Upper lobe of right lung (tissue), 1 donor: Measurements from ENCODE around the gene ZNF385D. TPM values are rescaled to one million over a fixed set of nuclear protein-coding genes. Genes with fewer than 3 reads are reported as not detected.

Source experiments
- ATAC-seq: fragments of 200-7000 bp; cut with Tn5 transposase; one replicate; pipeline ENCODE4 v1.9.1; 2020; ENCODE audit warnings: mild to moderate bottlenecking, moderate library complexity
- DNase-seq: peaks from one replicate; pipeline ENCODE4 v3.0.0-alpha.2; 2020
- H3K27ac ChIP-seq: fragments of 200-600 bp; one replicate; pipeline ENCODE4 v1.8.0; 2022
- H3K27me3 ChIP-seq: fragments of 200-600 bp; one replicate; pipeline ENCODE4 v1.8.0; 2022; ENCODE audit warnings: mild to moderate bottlenecking
- H3K36me3 ChIP-seq: fragments of 200-600 bp; one replicate; pipeline ENCODE4 v1.8.0; 2022
- H3K4me1 ChIP-seq: fragments of 200-600 bp; one replicate; pipeline ENCODE4 v1.8.0; 2022
- H3K4me3 ChIP-seq: fragments of 200-600 bp; one replicate; pipeline ENCODE4 v1.8.0; 2022; ENCODE audit warnings: mild to moderate bottlenecking
- H3K9me3 ChIP-seq: fragments of 200-600 bp; one replicate; pipeline ENCODE4 v1.8.0; 2022
- CTCF ChIP-seq: fragments of 200-600 bp; IDR thresholded peaks from one replicate; pipeline ENCODE4 v1.8.0; 2022; ENCODE audit warnings: antibody characterized with exemption
- intact Hi-C: fragments of 100-400 bp; cut with DNase I; formaldehyde crosslinking; loops from one replicate; pipeline ENCODE4 v1.11.0; 2022
- total RNA-seq: library from RNA; stranded (reverse); fragmentation: NEBNext Ultra II Directional; extraction: Animal tissue kit (Norgen Biotek cat#: 25700); gene quantifications from one replicate; pipeline ENCODE4 v1.2.1, GENCODE V29; 2021
- donor health status: DM: no; HTN: yes; CAD: no; lungs with severe emphysema.

Gene ZNF385D
- total RNA-seq, 1 donor from 2014 or later: 9.4 TPM

DNA sequence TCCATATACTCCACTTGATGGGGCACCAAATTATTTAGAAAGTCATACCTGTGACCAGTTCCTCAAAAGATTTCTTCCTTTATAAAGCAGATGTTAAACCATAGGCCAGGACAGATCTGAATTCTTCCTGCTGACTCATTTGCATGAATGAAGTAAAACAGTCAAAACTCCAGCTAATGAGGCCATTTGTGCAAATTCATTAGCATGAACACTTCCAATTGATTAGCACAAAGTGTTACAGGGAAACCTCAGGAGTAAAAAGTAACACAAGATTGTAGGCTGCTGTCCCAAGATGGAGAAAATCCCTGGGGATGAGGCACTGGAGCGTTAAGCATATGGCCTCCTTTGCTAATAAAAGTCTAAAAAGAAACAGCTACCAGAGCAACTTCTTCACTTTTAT is 149.8 kb downstream of the ZNF385D start:
- H3K9me3 ChIP-seq: no peaks in the 10 kb centered on the region
- H3K27ac ChIP-seq: no peak overlapping the region
- H3K27me3 ChIP-seq: no peaks in the 10 kb centered on the region
- no peak for DNase-seq
- H3K36me3 ChIP-seq: no peaks in the 10 kb centered on the region
- ATAC-seq: no peak
- intact Hi-C loops: no loop called here
- no peak overlapping the region for H3K4me3 ChIP-seq
- H3K4me1 ChIP-seq: no peaks in the 10 kb centered on the region
- TF ChIP-seq CTCF: no peak

DNA sequence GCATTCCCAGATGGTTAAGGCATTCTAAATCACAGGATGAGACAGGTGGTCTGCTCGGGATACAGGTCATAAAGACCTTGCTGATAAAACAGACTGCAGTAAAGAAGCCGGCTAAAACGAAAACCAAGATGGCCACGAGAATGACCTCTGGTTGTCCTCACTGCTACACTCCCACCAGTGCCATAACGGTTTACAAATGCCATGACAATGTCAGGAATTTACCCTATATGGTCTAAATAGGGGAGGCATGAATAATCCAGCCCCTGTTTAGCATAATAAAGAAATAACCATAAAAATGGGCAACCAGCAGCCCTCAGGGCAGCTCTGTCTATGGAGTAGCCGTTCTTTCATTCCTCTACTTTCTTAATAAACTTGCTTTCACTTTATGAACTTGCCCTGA is 151.1 kb downstream of the ZNF385D start:
- Histone ChIP-seq H3K36me3 (no peaks in the 10 kb centered on the region), H3K9me3 (no peaks in the 10 kb centered on the region), H3K4me1 (no peaks in the 10 kb centered on the region), H3K4me3 (no peak overlapping the region), H3K27ac (no peak overlapping the region), H3K27me3 (no peaks in the 10 kb centered on the region)
- intact Hi-C loops: no loop called here
- no peak for ATAC-seq
- no peak for DNase-seq
- no peak for TF ChIP-seq CTCF

DNA sequence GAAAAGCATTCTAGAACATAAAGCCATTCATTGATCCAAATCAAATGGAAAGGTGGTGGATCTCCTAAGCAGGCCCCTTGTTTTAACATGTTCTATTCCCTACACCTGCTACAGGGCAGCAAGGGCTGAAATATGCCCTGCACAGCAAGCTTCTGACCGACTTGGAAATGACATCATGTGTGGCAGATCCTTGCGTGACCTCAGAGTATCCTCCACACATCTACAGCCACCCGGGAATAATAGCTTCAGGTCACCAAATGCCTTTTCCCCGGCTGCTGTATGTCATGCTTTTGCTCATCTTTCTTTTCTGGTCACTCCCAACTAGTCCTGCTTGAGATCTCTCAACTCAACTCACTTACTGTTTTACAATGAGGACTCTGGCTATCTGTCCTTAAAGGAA is 158.2 kb downstream of the ZNF385D start:
- H3K27me3 ChIP-seq: no peaks in the 10 kb centered on the region
- ATAC-seq (no peak), DNase-seq (no peak)
- H3K36me3 ChIP-seq: no peaks in the 10 kb centered on the region
- H3K4me1 ChIP-seq: no peaks in the 10 kb centered on the region
- intact Hi-C loops: no loop called here
- no peak for TF ChIP-seq CTCF
- no peak overlapping the region for H3K27ac ChIP-seq
- H3K4me3 ChIP-seq: no peak overlapping the region
- no peaks in the 10 kb centered on the region for H3K9me3 ChIP-seq

DNA sequence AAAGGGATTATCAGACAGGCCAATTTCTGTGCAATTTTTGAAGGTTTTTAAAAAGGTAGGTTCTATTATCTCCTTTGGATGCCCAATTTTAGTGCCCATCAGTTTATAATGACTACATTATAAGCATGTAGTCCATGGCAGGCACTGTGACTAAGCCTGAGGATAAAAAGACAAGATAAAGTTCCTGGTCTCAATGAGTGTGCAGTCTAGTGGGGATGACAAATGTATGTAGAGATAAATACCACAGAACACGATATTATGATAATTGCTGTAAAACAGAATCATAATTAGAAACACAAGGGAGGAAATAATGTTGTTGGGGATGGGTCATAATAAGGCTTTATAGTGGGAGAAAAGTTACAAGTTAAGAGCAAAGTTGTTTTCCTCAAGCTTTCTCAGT is 163.1 kb downstream of the ZNF385D start:
- no peak for TF ChIP-seq CTCF
- Histone ChIP-seq H3K27ac (no peak overlapping the region), H3K36me3 (no peaks in the 10 kb centered on the region), H3K9me3 (no peaks in the 10 kb centered on the region), H3K27me3 (no peaks in the 10 kb centered on the region), H3K4me3 (no peak overlapping the region), H3K4me1 (no peaks in the 10 kb centered on the region)
- intact Hi-C loops: no loop called here
- DNase-seq (no peak), ATAC-seq (no peak)

- H3K9me3 ChIP-seq: no peaks in the 10 kb centered on the region
- no peaks in the 10 kb centered on the region for H3K4me1 ChIP-seq
- no peaks in the 10 kb centered on the region for H3K36me3 ChIP-seq
- DNase-seq (no peak), ATAC-seq (no peak)
- intact Hi-C loops: no loop called here
- no peak for TF ChIP-seq CTCF
- no peaks in the 10 kb centered on the region for H3K27me3 ChIP-seq
- H3K4me3 ChIP-seq: no peak overlapping the region
- no peak overlapping the region for H3K27ac ChIP-seq
Measured at GRCh38 chr3:21585216-21585740, 165.7 kb downstream of the ZNF385D start.

GRCh38 chr3:21573291-21573690 is 177.7 kb downstream of the ZNF385D start:
- no peak for DNase-seq
- H3K36me3 ChIP-seq: no peaks in the 10 kb centered on the region
- no peak overlapping the region for H3K27ac ChIP-seq
- no peak overlapping the region for H3K4me3 ChIP-seq
- no peaks in the 10 kb centered on the region for H3K27me3 ChIP-seq
- H3K9me3 ChIP-seq: no peaks in the 10 kb centered on the region
- no peak for TF ChIP-seq CTCF
- intact Hi-C loops: no loop called here
- ATAC-seq: no peak
- H3K4me1 ChIP-seq: no peaks in the 10 kb centered on the region
